Neutrophil (primary cell): Measurements from ENCODE around the gene DENND1B.

Source experiments
- H3K27ac ChIP-seq: fragments of 200-600 bp; sonication (generic); 2 replicates; pipeline ENCODE4 v1.5.1; 2016; ENCODE audit warnings: mild to moderate bottlenecking, moderate library complexity
- H3K27me3 ChIP-seq: fragments of 200-600 bp; sonication (generic); 2 replicates; pipeline ENCODE4 v1.6.0; 2016; ENCODE audit warnings: mild to moderate bottlenecking
- H3K36me3 ChIP-seq: fragments of 200-600 bp; sonication (generic); 2 replicates; pipeline ENCODE4 v1.5.1; 2017
- H3K4me1 ChIP-seq, 2 experiments: fragments of 200-600 bp in 1 of 2; sonication (generic) in 1 of 2; 1 replicate in 1 of 2; 2 replicates in 1 of 2; pipeline versions ENCODE4 v1.5.1 to v1.6.1; 2013 to 2016; ENCODE audit warnings: low read depth in 1 of 2, low read length in 1 of 2, mild to moderate bottlenecking in 1 of 2, moderate library complexity in 1 of 2; ENCODE audit not compliant: control insufficient read depth in 1 of 2, insufficient read depth in 1 of 2
- H3K4me3 ChIP-seq, 2 experiments: fragments of 200-600 bp in 1 of 2; sonication (generic) in 1 of 2; 1 replicate in 1 of 2; 2 replicates in 1 of 2; pipeline ENCODE4 v1.5.1; 2013 to 2016; ENCODE audit warnings: low read depth in 1 of 2, low read length in 1 of 2, mild to moderate bottlenecking in 1 of 2, moderate library complexity in 1 of 2
- H3K9me3 ChIP-seq: fragments of 200-600 bp; sonication (generic); 2 replicates; pipeline ENCODE4 v1.5.1; 2016
- TF ChIP-seq, protein P1 (sequence below): fragments of 200-600 bp; sonication (generic); IDR thresholded peaks from 2 replicates; pipeline ENCODE4 v1.5.1; 2016; ENCODE audit warnings: antibody characterized with exemption

DENND1B gene

DNA sequence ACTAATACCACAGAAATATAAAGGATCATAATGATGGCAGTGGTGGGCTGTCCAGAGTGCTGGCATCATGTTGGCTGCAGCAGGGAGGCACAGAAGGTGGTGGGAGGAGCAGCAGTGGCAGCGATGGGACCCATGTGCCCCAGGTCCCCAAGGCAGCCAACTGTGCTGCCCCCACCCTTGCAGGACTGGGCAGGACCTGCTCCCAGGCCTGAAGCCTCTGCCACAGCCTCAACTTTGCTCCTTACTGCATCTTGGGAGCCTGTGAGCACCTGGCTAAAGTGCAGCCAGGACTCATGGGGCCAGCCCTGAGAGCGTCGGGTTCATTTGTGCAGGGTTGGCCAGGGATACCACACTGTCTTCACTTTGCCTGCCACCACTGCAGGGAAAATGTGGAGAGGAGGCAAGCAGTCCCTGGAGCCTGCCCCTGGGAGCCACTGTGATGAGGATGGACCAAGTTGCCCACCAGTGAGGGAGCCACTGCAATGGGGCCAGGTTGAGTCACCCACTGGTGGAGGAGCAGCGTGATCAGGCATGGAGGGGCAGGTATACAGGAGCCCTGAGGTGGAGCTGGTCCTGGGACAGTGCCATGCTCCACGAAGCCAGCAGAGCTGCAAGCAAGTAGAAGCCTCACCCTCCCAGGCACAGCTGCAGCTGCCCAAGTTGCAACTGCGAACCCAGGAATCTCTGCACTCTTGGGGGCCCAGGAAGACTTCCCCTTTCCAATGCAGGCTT is 25.3 kb upstream of the DENND1B start:
- H3K4me1 ChIP-seq = no peaks in the 10 kb centered on the region
- no peaks in the 10 kb centered on the region for H3K27me3 ChIP-seq
- TF ChIP-seq, protein P1, sequence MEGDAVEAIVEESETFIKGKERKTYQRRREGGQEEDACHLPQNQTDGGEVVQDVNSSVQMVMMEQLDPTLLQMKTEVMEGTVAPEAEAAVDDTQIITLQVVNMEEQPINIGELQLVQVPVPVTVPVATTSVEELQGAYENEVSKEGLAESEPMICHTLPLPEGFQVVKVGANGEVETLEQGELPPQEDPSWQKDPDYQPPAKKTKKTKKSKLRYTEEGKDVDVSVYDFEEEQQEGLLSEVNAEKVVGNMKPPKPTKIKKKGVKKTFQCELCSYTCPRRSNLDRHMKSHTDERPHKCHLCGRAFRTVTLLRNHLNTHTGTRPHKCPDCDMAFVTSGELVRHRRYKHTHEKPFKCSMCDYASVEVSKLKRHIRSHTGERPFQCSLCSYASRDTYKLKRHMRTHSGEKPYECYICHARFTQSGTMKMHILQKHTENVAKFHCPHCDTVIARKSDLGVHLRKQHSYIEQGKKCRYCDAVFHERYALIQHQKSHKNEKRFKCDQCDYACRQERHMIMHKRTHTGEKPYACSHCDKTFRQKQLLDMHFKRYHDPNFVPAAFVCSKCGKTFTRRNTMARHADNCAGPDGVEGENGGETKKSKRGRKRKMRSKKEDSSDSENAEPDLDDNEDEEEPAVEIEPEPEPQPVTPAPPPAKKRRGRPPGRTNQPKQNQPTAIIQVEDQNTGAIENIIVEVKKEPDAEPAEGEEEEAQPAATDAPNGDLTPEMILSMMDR = no peak
- H3K27ac ChIP-seq = no peak overlapping the region
- no peaks in the 10 kb centered on the region for H3K36me3 ChIP-seq
- peaks cover 7% of the 10 kb centered on the region for H3K9me3 ChIP-seq
- no peak overlapping the region for H3K4me3 ChIP-seq

DNA sequence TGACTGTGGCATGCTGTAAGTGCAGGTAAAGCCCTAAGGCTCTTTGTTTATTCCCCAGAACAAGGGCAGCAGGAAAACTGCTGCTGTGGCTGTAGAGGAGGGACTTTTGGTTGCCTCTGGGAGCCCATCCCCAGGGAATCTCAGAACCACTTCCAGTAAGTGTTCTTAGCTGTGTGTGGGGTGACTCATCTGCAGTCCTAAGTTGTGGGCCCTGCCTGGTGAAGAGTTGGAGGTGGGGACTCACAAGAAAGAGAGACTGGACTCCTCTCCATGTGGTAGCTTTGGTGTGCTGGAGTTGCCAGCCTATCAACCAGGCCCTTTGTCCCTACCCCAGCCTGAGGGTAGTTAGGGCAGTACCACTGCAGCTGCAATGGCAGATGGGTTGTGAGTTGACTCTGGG is 24.0 kb upstream of the DENND1B start:
- H3K27me3 ChIP-seq = no peaks in the 10 kb centered on the region
- no peaks in the 10 kb centered on the region for H3K36me3 ChIP-seq
- H3K4me3 ChIP-seq = no peak overlapping the region
- H3K4me1 ChIP-seq = no peaks in the 10 kb centered on the region
- H3K27ac ChIP-seq = no peak overlapping the region
- TF ChIP-seq, protein P1 = no peak
- peaks cover 7% of the 10 kb centered on the region for H3K9me3 ChIP-seq

DNA sequence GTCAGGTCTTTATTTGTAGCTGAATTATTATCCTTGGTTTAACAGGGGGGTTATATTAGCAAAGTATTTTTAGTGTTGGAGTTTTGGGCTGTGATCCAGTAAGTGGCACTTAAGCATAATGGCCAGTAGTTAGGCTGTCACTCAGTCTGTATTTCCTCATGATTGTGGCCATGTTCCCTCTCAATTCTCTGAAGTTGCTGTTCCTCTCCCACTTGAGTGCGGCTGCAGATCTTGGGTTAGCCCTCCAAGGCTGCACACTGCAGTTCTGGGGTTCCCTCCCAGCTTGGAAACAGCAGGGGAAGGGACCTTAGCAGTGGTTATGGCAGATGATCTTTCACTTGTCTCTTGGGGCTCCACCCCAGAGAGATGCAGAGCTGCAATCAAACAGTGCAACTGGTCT is 23.2 kb upstream of the DENND1B start:
- no peaks in the 10 kb centered on the region for H3K36me3 ChIP-seq
- no peak overlapping the region for H3K27ac ChIP-seq
- TF ChIP-seq, protein P1 = no peak
- H3K4me3 ChIP-seq = no peak overlapping the region
- H3K4me1 ChIP-seq = no peaks in the 10 kb centered on the region
- H3K27me3 ChIP-seq = no peaks in the 10 kb centered on the region
- peaks cover 7% of the 10 kb centered on the region for H3K9me3 ChIP-seq

DNA sequence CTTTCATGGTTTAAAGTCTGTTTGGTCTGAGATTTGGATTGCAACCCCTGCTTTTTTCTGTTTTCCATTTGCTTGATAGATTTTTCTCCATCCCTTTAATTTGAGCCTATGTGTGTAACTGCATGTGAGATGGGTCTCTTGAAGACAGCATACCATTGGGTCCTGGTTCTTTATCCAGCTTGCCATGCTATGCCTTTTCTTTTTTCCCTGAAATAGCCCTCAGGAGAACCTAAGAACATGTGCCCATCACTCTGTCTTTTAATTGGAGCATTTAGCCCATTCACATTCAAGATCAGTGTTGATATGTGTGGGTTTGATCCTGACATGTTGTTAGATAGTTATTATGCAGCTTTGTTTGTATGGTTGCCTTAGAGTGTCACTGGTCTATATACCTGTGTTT is 21.7 kb upstream of the DENND1B start:
- peaks cover 7% of the 10 kb centered on the region for H3K9me3 ChIP-seq
- no peaks in the 10 kb centered on the region for H3K27me3 ChIP-seq
- H3K4me3 ChIP-seq = no peak overlapping the region
- H3K27ac ChIP-seq = no peak overlapping the region
- no peaks in the 10 kb centered on the region for H3K4me1 ChIP-seq
- H3K36me3 ChIP-seq = no peaks in the 10 kb centered on the region
- TF ChIP-seq, protein P1 = no peak

DNA sequence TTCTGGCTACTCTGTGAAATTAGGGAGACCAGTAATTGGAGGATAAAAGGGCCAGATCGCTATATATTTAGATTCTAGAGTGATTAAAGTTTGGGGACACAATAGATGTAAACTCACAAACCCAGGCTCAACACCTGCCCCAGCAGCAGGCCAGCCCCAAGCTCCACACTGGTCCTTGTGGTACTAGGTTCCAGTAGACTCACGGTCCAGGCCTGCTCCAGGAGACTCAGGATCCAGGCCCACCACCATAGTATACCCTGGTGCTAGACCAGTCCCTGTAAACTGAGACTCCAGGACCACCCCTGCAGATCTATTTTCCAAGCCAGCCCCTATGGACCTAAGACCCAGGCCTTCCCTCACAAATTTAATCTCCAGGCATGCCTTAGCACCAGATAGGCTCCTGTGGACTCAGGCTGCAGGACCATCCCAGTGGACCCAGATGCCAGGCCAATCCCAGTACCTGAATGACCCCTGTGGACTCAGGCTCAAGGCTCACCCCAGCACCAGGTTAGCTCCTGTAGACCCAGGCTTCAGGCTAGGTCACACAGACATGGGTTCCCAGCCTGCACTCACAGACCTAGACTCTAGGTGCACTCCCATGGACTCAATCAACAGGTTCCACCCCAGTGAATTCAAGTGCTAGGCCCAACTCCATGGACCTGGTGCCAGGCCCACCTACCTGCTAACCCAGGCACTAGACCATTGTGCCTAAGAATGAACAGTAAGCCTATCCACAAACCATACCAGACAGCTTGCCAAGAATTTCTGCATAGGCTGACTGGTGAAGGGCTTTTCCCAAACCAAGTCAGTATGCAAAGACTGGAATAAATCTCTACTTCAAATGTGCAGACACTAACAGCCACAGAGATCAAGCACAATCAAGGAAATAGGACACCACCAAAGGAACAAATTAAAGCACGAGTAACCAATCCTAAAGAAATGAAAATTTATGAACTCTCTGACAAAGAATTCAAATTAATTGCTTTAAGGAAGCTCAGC is 13.8 kb upstream of the DENND1B start:
- H3K36me3 ChIP-seq = no peaks in the 10 kb centered on the region
- H3K4me1 ChIP-seq = no peaks in the 10 kb centered on the region
- no peak overlapping the region for H3K4me3 ChIP-seq
- TF ChIP-seq, protein P1 = no peak
- no peaks in the 10 kb centered on the region for H3K27me3 ChIP-seq
- no peak overlapping the region for H3K27ac ChIP-seq
- no peaks in the 10 kb centered on the region for H3K9me3 ChIP-seq
